HG02588 (cell line): ENCODE data around the gene SORL1-AS1.
"Not testable (repeated sequence)": the region's sequence is repeated elsewhere in the genome, so short reads cannot be mapped to it uniquely, and the experiment has no call there.

Source experiments
- ATAC-seq: cut with Tn5 transposase; IDR thresholded peaks from one replicate; pipeline ENCODE4 v1.9.1; 2021; ENCODE audit warnings: mild to moderate bottlenecking, moderate library complexity; ENCODE audit not compliant: unreplicated experiment

The SORL1-AS1 gene

GRCh38 chr11:121431820-121432526, 20.8 kb downstream of the SORL1-AS1 start:
- ATAC-seq: no peak

GRCh38 chr11:121429556-121429955, 23.2 kb downstream of the SORL1-AS1 start:
- no peak for ATAC-seq

- no peak for ATAC-seq
These were observed 25.4 kb downstream of the SORL1-AS1 start for GRCh38 chr11:121427400-121427744.

GRCh38 chr11:121426476-121427399, 26.0 kb downstream of the SORL1-AS1 start:
- no peak for ATAC-seq

- no peak for ATAC-seq
These were observed 26.9 kb downstream of the SORL1-AS1 start for GRCh38 chr11:121425828-121426227.

- ATAC-seq: no peak
These were observed 30.1 kb downstream of the SORL1-AS1 start for GRCh38 chr11:121422675-121423074.

- no peak for ATAC-seq
These were observed 31.4 kb downstream of the SORL1-AS1 start for GRCh38 chr11:121421149-121421901.

- no peak for ATAC-seq
These were observed 32.4 kb downstream of the SORL1-AS1 start for GRCh38 chr11:121420398-121420797.

GRCh38 chr11:121419836-121420235, 32.9 kb downstream of the SORL1-AS1 start:
- no peak for ATAC-seq

GRCh38 chr11:121418625-121419114, 34.1 kb downstream of the SORL1-AS1 start:
- ATAC-seq: no peak

GRCh38 chr11:121417607-121418006, 35.2 kb downstream of the SORL1-AS1 start:
- no peak for ATAC-seq

GRCh38 chr11:121417055-121417551, 35.7 kb downstream of the SORL1-AS1 start:
- ATAC-seq: no peak

GRCh38 chr11:121415856-121416255, 36.9 kb downstream of the SORL1-AS1 start:
- no peak for ATAC-seq

- no peak for ATAC-seq
These were observed 38.4 kb downstream of the SORL1-AS1 start for GRCh38 chr11:121414141-121414913.

GRCh38 chr11:121412711-121413415, 39.9 kb downstream of the SORL1-AS1 start:
- ATAC-seq: no peak

- no peak for ATAC-seq
These were observed 40.7 kb downstream of the SORL1-AS1 start for GRCh38 chr11:121412000-121412587.

GRCh38 chr11:121411330-121411729, 41.4 kb downstream of the SORL1-AS1 start:
- not testable (repeated sequence) for ATAC-seq

- not testable (repeated sequence) for ATAC-seq
These were observed 42.7 kb downstream of the SORL1-AS1 start for GRCh38 chr11:121410041-121410440.

GRCh38 chr11:121408830-121409229, 43.9 kb downstream of the SORL1-AS1 start:
- ATAC-seq: no peak
